ENCODE results near the gene C11orf16.

C11orf16 gene

GRCh38 chr11:8881585-8881984, 51.2 kb downstream of the C11orf16 start:
- peak; percentile 38 for DNase-seq

GRCh38 chr11:8878771-8879170, 54.0 kb downstream of the C11orf16 start:
- DNase-seq: no peak

GRCh38 chr11:8873741-8874405, 58.9 kb downstream of the C11orf16 start:
- DNase-seq: peak; percentile 62

- DNase-seq: no peak
Measured at GRCh38 chr11:8871962-8872361, 60.8 kb downstream of the C11orf16 start.

GRCh38 chr11:8871171-8871775, 61.5 kb downstream of the C11orf16 start:
- no peak for DNase-seq

- DNase-seq: peak; percentile 18
Measured at GRCh38 chr11:8870411-8871170, 62.2 kb downstream of the C11orf16 start.
